Nephron progenitor cell (in vitro differentiated cells): ENCODE measurements around the gene REX1BD.

Experiments used
- DNase-seq: peaks from one replicate; pipeline ENCODE4 v3.0.0; 2021
- H3K27ac Mint-ChIP-seq: 2 replicates; pipeline ENCODE4 v1.8.0; 2021; ENCODE audit warnings: mild to moderate bottlenecking, moderate library complexity, mixed read lengths
- H3K27me3 Mint-ChIP-seq: 2 replicates; pipeline ENCODE4 v1.8.0; 2021; ENCODE audit warnings: mild to moderate bottlenecking, low read depth, mixed read lengths; ENCODE audit not compliant: poor library complexity
- H3K36me3 Mint-ChIP-seq: 2 replicates; pipeline ENCODE4 v1.8.0; 2021; ENCODE audit warnings: low read depth, mixed read lengths
- H3K4me1 Mint-ChIP-seq: 2 replicates; pipeline ENCODE4 v1.8.0; 2021; ENCODE audit warnings: mixed read lengths
- H3K4me3 Mint-ChIP-seq: 2 replicates; pipeline ENCODE4 v1.8.0; 2021; ENCODE audit warnings: mild to moderate bottlenecking, moderate library complexity, mixed read lengths
- H3K9me3 Mint-ChIP-seq: 2 replicates; pipeline ENCODE4 v1.8.0; 2021; ENCODE audit warnings: mild to moderate bottlenecking, moderate library complexity, mixed read lengths
- TF ChIP-seq, protein P1 (sequence below): fragments of 200-600 bp; sonication (generic); IDR thresholded peaks from 2 replicates; pipeline ENCODE4 v1.5.0; 2021; ENCODE audit warnings: antibody characterized with exemption

REX1BD gene

DNA sequence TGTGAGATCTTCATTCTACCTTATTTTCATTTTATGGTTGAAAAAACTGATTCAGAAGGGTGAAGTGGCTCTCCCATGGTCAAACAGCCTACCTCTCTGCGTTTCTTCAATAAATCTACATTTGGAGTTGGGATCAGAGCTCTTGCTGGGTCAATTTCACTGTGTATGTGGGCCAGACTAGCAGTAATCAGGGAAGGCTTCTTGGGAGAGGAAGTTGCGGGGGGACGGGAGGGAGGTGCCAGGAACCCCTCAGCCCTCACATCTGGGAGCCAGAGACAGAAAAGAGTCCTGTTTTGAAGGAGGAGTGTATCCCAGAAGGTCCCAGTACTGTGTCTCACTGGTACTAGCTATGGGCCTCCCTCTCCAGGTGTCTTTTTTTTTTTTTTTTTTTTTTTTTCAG, 30.0 kb upstream of the REX1BD start:
- TF ChIP-seq, protein P1, sequence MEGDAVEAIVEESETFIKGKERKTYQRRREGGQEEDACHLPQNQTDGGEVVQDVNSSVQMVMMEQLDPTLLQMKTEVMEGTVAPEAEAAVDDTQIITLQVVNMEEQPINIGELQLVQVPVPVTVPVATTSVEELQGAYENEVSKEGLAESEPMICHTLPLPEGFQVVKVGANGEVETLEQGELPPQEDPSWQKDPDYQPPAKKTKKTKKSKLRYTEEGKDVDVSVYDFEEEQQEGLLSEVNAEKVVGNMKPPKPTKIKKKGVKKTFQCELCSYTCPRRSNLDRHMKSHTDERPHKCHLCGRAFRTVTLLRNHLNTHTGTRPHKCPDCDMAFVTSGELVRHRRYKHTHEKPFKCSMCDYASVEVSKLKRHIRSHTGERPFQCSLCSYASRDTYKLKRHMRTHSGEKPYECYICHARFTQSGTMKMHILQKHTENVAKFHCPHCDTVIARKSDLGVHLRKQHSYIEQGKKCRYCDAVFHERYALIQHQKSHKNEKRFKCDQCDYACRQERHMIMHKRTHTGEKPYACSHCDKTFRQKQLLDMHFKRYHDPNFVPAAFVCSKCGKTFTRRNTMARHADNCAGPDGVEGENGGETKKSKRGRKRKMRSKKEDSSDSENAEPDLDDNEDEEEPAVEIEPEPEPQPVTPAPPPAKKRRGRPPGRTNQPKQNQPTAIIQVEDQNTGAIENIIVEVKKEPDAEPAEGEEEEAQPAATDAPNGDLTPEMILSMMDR: no peak
- Mint-ChIP-seq H3K27me3 (peaks cover 9% of the 10 kb centered on the region), H3K4me3 (peak overlapping the region; percentile 81), H3K9me3 (no peaks in the 10 kb centered on the region), H3K36me3 (peaks cover 5% of the 10 kb centered on the region), H3K4me1 (peaks cover 13% of the 10 kb centered on the region), H3K27ac (peak overlapping the region; percentile 16)
- DNase-seq: no peak

DNA sequence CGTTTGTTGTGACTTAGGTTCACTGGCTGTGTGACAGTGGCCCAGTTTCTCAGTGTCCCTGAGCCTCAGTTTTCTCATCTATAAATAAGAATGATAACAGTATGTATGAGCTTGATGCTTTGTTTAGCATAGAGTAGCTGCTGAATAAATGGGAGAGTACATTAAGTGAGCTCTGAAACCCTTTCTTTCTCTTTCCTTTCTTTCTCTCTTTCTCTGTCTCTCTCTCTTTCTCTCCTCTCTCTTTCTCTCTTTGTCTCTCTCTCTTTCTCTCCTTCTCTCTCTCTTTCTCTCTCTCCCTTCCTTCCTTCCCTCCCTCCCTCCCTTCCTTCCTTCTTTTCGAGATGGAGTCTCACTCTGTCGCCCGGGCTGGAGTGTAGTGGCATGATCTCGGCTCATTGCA, 28.9 kb upstream of the REX1BD start:
- H3K4me1 Mint-ChIP-seq: peaks cover 9% of the 10 kb centered on the region
- H3K9me3 Mint-ChIP-seq: no peaks in the 10 kb centered on the region
- H3K36me3 Mint-ChIP-seq: peaks cover 14% of the 10 kb centered on the region
- TF ChIP-seq, protein P1: no peak
- H3K27ac Mint-ChIP-seq: peak overlapping the region; percentile 39
- peaks cover 9% of the 10 kb centered on the region for H3K27me3 Mint-ChIP-seq
- no peak for DNase-seq
- peak overlapping the region; percentile 40 for H3K4me3 Mint-ChIP-seq

DNA sequence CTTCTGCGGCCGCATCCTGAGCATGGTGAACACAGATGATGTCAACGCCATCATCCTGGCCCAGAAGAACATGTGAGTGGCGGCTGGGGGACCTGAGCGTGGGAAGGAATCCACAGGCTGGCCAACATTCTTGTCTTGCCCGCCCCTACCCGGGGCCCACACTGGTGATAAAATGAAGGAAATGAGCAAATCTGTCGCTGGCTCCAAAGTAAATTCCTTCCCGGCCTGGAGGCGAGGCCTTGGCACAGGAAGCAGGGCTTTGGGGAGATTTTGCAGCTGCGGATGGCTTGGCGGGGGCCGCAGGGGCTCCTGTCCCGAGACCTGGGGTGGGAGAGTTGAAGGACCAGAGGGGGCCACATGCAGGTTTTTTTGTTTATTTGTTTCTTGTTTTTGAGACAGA, 26.5 kb upstream of the REX1BD start:
- peaks cover 9% of the 10 kb centered on the region for H3K4me1 Mint-ChIP-seq
- peaks cover 24% of the 10 kb centered on the region for H3K36me3 Mint-ChIP-seq
- TF ChIP-seq, protein P1: no peak
- no peak overlapping the region for H3K27ac Mint-ChIP-seq
- H3K4me3 Mint-ChIP-seq: no peak overlapping the region
- DNase-seq: no peak
- H3K27me3 Mint-ChIP-seq: peaks cover 5% of the 10 kb centered on the region
- H3K9me3 Mint-ChIP-seq: no peaks in the 10 kb centered on the region

DNA sequence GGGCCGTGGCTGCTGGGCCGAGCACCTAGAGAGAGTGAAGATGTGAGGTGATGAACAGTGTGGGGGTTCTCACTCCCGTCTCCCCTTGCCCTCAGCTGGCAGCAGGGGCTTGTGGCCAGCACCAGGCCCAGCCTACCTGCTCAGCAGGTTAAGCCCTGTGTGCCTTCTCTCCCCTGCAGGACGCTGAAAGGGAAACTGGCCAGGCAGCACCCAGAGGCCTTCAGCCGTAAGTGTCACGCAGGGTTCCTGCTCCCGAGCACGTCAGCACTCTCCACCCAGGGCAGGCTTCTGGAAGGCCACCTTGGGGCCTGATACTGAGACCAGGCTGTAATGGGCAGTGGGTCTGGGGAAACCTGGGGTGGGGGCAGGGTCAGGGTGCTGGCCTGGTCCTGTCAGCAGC, 21.6 kb upstream of the REX1BD start:
- TF ChIP-seq, protein P1: no peak
- H3K36me3 Mint-ChIP-seq: peaks cover 52% of the 10 kb centered on the region
- peaks cover 2% of the 10 kb centered on the region for H3K27me3 Mint-ChIP-seq
- peaks cover 9% of the 10 kb centered on the region for H3K4me1 Mint-ChIP-seq
- DNase-seq: no peak
- no peak overlapping the region for H3K4me3 Mint-ChIP-seq
- H3K27ac Mint-ChIP-seq: no peak overlapping the region
- no peaks in the 10 kb centered on the region for H3K9me3 Mint-ChIP-seq

DNA sequence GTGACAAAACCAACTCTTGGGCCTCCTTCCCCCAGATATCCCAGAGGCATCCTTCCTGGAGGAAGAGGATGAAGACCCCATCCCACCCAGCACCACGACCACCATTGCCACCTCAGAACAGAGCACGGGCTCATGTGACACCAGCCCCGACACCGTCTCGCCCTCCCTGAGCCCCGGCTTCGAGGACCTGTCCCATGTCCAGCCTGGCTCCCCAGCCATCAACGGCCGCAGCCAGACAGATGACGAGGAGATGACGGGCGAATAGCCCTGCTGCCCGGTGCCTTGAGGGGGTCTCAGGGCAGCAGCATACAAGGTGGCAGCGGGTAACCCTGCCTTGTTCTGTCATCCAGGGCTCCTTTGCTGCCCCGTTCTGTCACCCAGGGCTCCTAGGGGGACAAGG, 20.2 kb upstream of the REX1BD start:
- H3K36me3 Mint-ChIP-seq: peaks cover 59% of the 10 kb centered on the region
- TF ChIP-seq, protein P1: no peak
- no peak for DNase-seq
- H3K4me3 Mint-ChIP-seq: no peak overlapping the region
- H3K4me1 Mint-ChIP-seq: peaks cover 23% of the 10 kb centered on the region
- no peaks in the 10 kb centered on the region for H3K9me3 Mint-ChIP-seq
- peaks cover 2% of the 10 kb centered on the region for H3K27me3 Mint-ChIP-seq
- no peak overlapping the region for H3K27ac Mint-ChIP-seq

DNA sequence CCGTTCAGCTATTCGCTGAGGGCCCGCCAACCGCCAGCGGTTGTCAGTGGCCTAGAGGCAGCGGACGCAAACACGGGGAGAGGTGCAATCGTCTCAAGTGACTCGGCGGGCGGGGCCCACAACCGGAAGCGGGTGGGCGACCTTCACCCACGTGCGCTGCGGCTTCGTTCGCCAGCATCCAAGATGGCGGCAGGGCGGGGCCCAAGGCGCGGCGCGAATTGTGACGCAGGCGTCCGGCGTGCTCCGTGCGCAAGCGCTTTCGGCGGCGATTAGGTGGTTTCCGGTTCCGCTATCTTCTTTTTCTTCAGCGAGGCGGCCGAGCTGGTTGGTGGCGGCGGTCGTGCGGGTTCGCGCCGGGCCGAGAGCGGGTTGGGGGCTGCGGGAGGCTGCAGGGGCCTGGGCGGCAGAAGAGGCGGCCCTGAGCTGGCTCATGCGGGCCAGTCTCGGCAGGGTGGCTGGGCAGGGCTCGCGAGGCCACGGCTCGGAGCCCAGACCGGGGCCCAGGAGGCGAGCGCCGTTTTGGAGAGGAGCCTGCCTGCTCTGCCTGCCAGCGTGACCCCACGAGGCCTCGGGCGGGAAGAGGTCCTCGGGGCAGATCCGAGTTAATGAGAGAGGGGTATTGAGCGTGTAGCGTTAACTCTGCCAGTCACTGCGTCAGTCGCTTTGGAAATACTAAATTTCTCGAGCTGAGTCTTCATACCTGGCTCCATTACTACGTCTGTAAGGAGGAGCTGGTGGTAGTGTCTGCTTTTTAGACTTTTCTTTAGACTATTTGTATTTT, 16.8 kb upstream of the REX1BD start, which contains the start of gene UBA52:
Gene UBA52, plus strand, starts transcription at position 294 of the 781 bp plus-strand sequence. CDS start 1,444 bp downstream, outside the sequence.
- H3K9me3 Mint-ChIP-seq: no peaks in the 10 kb centered on the region
- TF ChIP-seq, protein P1: no peak
- DNase-seq: peak; percentile 99
- H3K4me1 Mint-ChIP-seq: peaks cover 26% of the 10 kb centered on the region
- H3K27me3 Mint-ChIP-seq: no peaks in the 10 kb centered on the region
- H3K27ac Mint-ChIP-seq: peak within 1 kb of the TSS; percentile 96
- peak within 1 kb of the TSS; percentile 90 for H3K4me3 Mint-ChIP-seq
- H3K36me3 Mint-ChIP-seq: peaks cover 67% of the 10 kb centered on the region
